ENCODE measurements around the gene GAS2.
"Not testable (repeated sequence)": the region's sequence is repeated elsewhere in the genome, so short reads cannot be mapped to it uniquely, and the experiment has no call there.

The GAS2 gene

GRCh38 chr11:22666325-22666687 is at the start of gene GAS2:
GAS2 (plus strand) TSS chr11:22666611; CDS start chr11:22674870, 8,259 bp downstream.
- DNase-seq, result no peak

GRCh38 chr11:22617868-22618267 is 48.5 kb upstream of the GAS2 start:
- no peak for DNase-seq

DNA sequence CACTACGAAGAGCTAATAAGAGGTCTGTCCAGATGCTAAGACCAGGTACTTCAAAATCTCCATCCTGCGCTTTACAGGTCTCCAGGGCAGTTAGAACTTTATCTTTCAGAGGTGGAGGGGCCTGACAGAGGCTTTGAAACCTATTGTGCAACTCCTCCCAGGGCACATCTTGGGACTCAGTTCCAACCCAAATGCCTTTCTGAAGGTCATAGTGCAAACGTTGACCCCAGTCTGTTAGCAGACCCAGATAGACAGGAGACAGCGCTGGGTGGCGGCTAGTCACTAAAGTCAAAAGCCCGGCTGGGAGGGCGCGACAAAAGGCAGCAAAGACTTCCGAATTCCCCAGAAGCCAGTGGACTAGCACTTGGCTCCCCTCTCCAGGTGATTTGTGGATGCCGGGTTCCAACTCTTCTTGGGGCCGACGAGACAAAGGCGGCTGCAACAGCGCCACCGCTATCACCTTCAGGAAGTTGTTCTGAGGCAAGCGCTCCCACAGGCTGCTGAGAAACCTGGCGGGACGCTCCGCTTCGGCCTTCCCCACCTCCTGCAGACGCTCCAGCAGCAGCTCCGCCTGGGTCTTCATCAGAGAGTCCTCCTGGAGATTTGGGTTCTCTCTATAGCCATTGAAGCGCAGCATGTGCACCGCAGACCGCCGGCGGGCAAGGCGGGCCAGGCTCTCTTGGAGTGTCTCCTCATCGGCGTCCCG is 41.5 kb upstream of the GAS2 start:
- DNase-seq, result peak; percentile 37 to 55 (median 54)

DNA sequence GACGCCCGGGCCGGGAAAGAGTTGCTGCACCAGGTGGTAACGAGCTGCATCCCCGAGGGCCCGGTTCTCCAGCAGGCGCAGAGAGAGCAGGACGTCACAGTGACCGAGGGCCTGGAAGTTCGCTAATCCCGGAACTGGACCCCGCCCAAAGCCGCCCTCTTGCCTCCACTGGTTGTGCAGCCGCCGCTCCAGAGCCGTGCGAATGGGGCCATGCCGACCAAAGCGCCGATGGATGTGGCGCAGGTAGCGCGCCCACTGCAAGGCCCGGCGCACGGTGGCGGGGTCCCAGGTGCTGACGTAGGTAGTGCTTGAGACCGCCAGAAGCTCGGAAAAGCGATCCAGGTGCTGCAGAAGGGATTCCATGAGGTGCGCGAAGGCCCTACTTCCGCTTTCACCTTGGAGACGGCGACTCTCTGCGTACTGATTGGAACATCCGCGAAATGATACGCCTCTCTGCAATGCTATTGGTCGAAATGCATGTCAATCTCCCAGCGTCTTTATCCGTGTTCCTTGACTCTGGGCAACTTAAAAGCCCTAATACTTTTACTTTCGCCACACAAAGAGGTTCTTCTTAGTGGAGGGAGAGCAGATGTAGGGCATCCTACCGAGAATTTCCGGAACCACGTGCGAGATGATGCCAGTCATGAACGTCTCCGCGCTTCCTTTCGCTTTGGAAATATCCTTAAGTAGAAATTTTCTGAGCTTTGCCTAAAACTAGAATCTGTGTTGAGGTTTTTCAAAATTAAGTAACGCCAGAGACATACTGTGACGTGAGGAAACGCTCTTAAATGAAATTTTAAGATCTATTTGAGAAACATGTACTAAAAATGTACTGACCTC is 40.7 kb upstream of the GAS2 start, which contains the start of gene FANCF:
Gene FANCF, minus strand, starts transcription at position 376 of the 840 bp plus-strand sequence. Its CDS starts 13 bp downstream, at position 363.
- peak; percentile 72 to 85 (median 76) for DNase-seq

GRCh38 chr11:22626573-22627239 is 39.7 kb upstream of the GAS2 start:
- DNase-seq, result no peak

DNA sequence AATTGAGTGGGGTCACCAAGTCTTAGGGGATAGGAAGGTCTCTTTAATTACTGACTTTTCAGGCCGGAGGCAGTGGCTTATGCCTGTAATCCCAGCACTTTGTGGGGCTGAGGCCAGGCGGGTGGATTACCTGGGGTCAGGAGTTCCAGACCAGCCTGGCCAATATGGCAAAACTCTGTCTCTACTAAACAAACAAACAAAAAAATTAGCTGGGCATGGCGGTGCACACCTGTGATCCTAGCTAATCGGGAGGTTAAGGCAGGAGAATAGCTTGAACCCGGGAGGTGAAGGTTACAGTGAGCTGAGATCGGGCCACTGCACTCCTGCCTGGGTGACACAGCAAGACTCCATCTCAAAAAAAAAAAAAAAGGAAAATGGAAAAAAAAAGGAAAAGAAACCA is 39.0 kb upstream of the GAS2 start:
- DNase-seq, result no peak

DNA sequence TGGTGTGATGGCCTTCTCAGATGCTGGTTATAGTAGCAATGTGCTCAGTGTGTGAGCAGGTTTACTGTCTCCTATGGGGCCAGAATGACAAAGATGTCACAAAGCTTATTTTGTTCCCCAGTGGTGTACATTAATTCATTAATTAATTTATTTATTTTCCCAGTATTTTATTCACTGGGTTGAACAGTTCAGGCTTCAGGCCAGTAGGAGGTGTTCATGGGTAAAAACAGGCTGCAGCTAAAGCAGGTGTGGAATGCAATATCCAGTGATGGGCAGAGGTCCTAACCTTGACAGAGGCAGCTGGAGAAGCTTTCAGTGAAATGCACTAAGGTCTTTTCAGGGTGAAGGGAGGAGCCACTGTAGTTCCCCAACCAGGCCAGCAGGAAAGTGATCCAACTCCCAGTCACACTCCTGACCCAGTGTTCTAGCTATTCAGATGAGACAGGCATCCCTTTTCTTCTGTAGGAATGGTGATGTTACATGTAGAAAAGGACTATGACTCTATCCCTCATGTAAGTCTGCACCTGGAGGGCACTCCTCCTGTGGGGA is 33.0 kb upstream of the GAS2 start:
- no peak for DNase-seq

DNA sequence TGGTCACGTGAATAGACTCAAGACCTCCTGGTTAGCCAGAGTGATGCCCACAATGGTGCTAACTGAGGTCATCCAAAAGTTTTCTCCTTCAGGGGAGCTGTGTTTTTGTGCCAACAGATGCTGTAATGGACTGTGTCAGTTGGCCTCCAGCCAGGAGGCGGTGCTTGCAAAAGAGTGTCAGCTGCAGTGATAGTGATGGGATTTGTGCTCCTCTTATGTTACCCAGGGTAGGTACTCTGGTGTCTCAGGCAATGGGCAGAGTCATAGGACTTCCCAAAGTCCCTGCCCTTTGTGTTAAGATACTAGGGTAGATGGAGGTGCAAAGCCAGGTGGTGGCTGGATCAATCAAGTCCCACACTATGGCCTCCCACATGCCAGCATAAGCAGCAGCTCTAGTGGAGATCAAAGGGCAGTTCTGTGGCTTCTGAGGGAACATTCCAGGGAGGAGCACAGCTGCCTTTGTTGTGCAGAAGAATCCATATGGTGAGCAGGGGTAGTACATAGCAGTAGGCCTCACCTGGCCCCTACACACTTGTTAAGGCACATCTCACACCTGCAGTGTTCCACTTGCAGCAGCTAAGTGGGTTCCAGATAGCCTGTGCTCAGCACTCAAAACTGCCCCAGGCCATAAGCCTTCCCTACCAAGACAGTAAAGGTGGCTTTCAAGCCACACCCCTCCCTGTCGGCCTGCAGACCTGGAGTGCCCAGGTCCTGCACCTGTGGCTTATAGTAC is 31.3 kb upstream of the GAS2 start:
- DNase-seq, result no peak

DNA sequence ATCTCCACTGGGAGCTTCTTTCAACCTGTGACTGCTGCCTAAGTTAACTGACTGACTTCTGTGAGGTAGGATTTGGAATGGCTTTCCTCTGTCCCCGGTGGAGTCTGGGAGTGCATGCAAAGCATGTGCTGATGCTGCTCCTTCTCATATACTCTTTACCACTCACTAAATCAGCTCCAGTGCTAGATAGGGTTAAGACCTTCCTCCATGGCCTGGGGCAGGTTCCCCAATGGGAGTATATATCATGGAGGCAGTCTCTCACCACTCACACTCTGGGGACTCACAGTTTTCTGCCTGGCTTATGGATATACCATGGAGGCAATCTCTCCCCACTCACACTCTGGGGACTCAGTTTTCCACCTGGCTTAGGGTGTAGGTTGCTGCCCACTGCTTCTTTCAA is 30.7 kb upstream of the GAS2 start:
- no peak for DNase-seq

- DNase-seq, result no peak
Measured at GRCh38 chr11:22640862-22641261, 25.5 kb upstream of the GAS2 start.

- DNase-seq, result no peak
Measured at GRCh38 chr11:22641559-22641958, 24.9 kb upstream of the GAS2 start.

DNA sequence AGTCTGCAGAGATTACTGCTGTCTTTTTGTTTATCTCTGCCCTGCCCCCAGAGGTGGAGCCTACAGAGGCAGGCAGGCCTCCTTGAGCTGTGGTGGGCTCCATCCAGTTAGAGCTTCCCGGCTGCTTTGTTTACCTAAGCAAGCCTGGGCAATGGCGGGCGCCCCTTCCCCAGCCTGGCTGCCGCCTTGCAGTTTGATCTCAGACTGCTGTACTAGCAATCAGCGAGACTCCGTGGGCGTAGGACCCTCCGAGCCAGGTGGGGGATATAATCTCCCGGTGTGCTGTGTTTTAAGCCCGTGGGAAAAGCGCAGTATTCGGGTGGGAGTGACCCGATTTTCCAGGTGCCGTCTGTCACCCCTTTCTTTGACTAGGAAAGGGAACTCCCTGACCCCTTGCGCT is 14.1 kb upstream of the GAS2 start:
- not testable (repeated sequence) for DNase-seq

- no peak for DNase-seq
Measured at GRCh38 chr11:22656130-22656529, 10.3 kb upstream of the GAS2 start.

DNA sequence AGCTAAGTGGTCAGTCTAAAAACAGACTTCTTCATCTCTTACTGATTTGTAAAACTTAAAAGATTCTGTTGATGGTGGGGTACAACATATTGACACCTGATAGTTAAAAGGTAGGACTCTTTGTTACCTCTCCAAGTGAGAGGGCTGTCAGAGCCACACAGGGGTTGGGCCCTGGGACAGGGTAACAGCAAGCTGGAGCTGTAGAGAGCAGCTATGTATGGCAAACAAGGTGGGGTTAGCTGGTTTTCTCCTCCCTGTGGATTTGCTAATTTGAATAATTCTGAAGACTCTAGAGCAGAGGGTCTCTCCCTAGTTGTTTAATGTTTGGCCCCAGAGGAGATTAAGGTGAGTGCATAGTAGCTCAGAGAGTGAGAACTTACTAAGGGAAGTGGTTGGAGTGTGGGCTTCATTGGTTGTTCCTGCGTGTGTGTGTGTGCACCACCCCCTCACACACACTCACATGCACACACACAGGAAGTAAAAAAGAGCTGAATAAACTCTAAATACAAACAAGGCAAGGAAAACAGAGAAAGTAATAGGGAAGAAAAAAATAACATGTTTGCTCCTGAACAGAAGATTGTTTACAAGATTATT is 9.2 kb upstream of the GAS2 start:
- DNase-seq, result no peak

GRCh38 chr11:22659783-22660182 is 6.6 kb upstream of the GAS2 start:
- no peak for DNase-seq

DNA sequence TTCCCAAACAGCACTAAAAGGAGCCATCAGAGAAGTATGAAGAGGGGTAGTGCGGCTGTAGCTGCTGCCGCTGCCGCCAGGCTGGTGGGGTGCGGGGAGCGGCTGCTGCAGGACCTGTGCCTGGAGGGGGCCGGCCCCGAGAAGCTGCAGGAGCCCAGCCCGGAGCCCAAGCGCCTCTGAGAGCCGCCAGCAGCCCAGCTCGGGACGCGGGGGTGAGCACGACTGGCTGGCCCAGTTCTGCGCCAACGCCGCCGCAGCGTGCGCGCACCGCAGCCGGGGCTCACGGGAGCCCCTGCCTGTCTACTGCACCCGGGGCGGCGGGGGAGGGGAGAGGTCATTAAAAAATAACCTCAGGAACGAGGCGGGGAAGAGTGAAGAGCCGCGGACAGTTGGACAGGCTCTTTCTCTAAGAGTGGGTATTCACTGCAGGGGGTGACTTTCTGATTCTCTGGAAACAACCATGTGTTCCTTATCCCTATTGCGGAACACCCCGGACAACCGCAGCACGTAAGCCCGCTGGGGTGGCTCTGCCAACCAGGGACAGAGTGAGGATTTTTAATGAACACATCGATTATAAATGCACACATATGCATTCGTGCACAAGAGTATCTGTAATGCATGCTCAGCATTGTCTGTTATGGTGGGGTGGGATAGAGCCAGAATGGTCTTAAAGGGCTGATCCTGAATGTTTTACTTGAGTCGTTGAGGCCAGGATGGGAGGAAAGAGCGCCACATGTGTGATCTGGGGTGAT is 453 bp downstream of the GAS2 start:
- DNase-seq, result peak in 1 of 4 experiments; percentile 17

- no peak for DNase-seq
Measured at GRCh38 chr11:22668005-22668796, 1.8 kb downstream of the GAS2 start.

- no peak for DNase-seq
Measured at GRCh38 chr11:22669368-22669767, 3.0 kb downstream of the GAS2 start.

DNA sequence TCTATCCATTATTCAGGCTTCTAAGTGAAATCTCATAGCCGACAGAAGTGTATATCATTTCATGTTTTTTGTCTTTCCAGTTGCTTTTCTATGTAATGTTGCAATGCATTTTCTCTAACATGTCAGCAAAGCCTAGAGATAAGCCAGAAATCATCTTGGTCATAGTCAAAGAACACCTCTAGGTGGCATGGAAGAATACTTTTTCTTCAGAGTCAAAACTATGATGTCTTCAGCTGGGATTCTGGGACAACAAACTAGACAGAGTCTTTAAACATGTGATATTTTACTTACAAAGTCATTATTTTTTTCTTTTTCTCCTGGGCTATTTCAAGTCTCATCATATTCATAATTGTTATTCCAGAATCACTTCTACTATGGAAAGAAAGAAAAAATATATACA is 4.4 kb downstream of the GAS2 start:
- no peak for DNase-seq

GRCh38 chr11:22671751-22672150 is 5.3 kb downstream of the GAS2 start:
- no peak for DNase-seq

All from activated naive CD4-positive, alpha-beta T cell (primary cell).